ENCODE measurements around the gene EIF2B1.

EIF2B1 gene

GRCh38 chr12:123601602-123602489, 31.6 kb downstream of the EIF2B1 start, which contains the start of gene DDX55 (continued):
- TF ChIP-seq ZNF692 (tag by site-specific recombination; IDR thresholded peaks at IDR 0.05) (peak; percentile 96), ZNF184 (tag by site-specific recombination; IDR thresholded peaks at IDR 0.05) (0 out of 2 replicates have a peak, but pooled peaks have one; percentile 51), ZNF488 (tag by site-specific recombination; IDR thresholded peaks at IDR 0.05) (0 out of 2 replicates have a peak, but pooled peaks have one; percentile 65), ZSCAN30 (tag by site-specific recombination; IDR thresholded peaks at IDR 0.05) (peak; percentile 98), ZNF530 (tag by site-specific recombination; IDR thresholded peaks at IDR 0.05; ENCODE audit: low read depth) (no peak)

GRCh38 chr12:123599721-123600120, 33.8 kb downstream of the EIF2B1 start:
- H3K9me3 ChIP-seq (ENCODE audit: control insufficient read depth, insufficient read depth, low read depth, low read length): no peaks in the 10 kb centered on the region
- H3K36me3 ChIP-seq (ENCODE audit: control insufficient read depth in 2 of 2, insufficient read depth in 1 of 2, low read length in 2 of 2): peaks cover 41 to 52% of the 10 kb centered on the region in 2 experiments
- POLR2A ChIA-PET: interaction anchor here (0.7 kb wide), 1 partner anchor 71 kb away, joined by 4 read pairs; no protein-coding TSS in a partner anchor
- TF ChIP-seq ZNF121 (tag by site-specific recombination; IDR thresholded peaks at IDR 0.05): no peak
- TF ChIP-seq PRDM2 (tag by site-specific recombination; IDR thresholded peaks at IDR 0.05; ENCODE audit: borderline replicate concordance): no peak
- no peak for TF ChIP-seq ZNF548 (tag by site-specific recombination; IDR thresholded peaks at IDR 0.05)
- no peak for TF ChIP-seq GLI2 (tag by site-specific recombination; IDR thresholded peaks at IDR 0.05; ENCODE audit: borderline replicate concordance, low read depth)
- no peak for TF ChIP-seq ZBTB10 (tag by site-specific recombination; IDR thresholded peaks at IDR 0.05)
- no peak for TF ChIP-seq ZNF292 (tag by site-specific recombination; IDR thresholded peaks at IDR 0.05; ENCODE audit: borderline replicate concordance, low read depth)
- no peak for TF ChIP-seq ZNF248 (tag by site-specific recombination; IDR thresholded peaks at IDR 0.05)
- no peak for TF ChIP-seq BCL11B (tag by site-specific recombination; IDR thresholded peaks at IDR 0.05; ENCODE audit: low read depth)
- no peak for TF ChIP-seq ZNF146 (tag by site-specific recombination; IDR thresholded peaks at IDR 0.05)
- no peak for TF ChIP-seq ZNF514 (tag by site-specific recombination; IDR thresholded peaks at IDR 0.05)
- TF ChIP-seq SALL2 (tag by site-specific recombination; IDR thresholded peaks at IDR 0.05; ENCODE audit: borderline replicate concordance): no peak
- no peak for TF ChIP-seq GLIS2 (tag by site-specific recombination; IDR thresholded peaks at IDR 0.05)
- no peak for TF ChIP-seq ZNF488 (tag by site-specific recombination; IDR thresholded peaks at IDR 0.05)
- TF ChIP-seq ZNF785 (tag by site-specific recombination; IDR thresholded peaks at IDR 0.05): no peak
- no peak for TF ChIP-seq ZNF792 (tag by site-specific recombination; IDR thresholded peaks at IDR 0.05)
- CTCF ChIA-PET: interaction anchor here (0.7 kb wide), 1 partner anchor 50 kb away, joined by 4 read pairs; no protein-coding TSS in a partner anchor
- H3K4me1 ChIP-seq (ENCODE audit: control insufficient read depth, insufficient read depth, low read length): no peaks in the 10 kb centered on the region
- no peak overlapping the region for H3K27ac ChIP-seq (ENCODE audit: extremely low read depth, low read depth, low read length)
- no peak overlapping the region for H3K4me3 ChIP-seq (ENCODE audit: low read depth, low read length)
